ENCODE data around the gene HSF4.

- TF ChIP-seq CTCF (IDR thresholded peaks at IDR 0.05) (no peak), POLR2A (IDR thresholded peaks at IDR 0.05) (no peak)
These were observed 49.8 kb upstream of the HSF4 start for GRCh38 chr16:67114793-67115192.

Measured in esophagus squamous epithelium (tissue), 4 donors.